ENCODE data around the gene CYBA.

CYBA gene

DNA sequence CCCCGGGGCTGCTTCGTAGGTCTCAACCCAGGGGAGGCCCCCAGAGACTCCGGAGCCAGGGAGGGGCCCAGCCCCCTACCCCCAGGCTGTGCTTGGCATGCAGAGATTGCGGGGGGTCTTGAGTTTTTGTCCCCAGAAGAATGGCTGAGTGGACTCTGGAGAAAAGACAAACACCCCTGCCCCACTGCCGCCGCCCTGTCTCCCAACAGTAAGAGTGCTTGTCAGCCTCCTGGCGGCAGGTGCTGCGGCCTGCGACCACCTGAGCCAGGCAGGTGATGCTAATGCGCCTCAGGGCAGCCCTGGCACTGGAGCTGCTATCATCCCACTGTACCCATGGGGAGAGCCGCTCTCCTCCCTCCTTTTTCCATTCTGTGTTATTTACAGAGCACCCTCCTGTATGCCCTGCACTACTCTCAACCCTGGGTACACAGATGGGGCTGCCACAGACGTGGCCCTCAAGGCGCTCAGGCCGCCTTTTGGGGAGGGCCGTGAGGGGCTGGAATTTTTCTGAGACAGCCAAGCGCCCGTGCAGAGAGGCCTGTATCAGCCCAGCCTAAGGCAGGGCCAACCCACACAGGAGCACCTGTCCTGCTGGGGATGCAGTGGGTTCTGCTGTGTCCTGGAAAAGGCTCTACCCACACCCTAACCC is 15.1 kb downstream of the CYBA start:
- Mint-ChIP-seq H3K4me1 (ENCODE audit: low read depth) (peaks cover 37% of the 10 kb centered on the region), H3K36me3 (peaks cover 3% of the 10 kb centered on the region), H3K27ac (no peak overlapping the region), H3K9me3 (ENCODE audit: low read depth) (no peaks in the 10 kb centered on the region), H3K27me3 (no peaks in the 10 kb centered on the region), H3K4me3 (peak overlapping the region; percentile 41)

DNA sequence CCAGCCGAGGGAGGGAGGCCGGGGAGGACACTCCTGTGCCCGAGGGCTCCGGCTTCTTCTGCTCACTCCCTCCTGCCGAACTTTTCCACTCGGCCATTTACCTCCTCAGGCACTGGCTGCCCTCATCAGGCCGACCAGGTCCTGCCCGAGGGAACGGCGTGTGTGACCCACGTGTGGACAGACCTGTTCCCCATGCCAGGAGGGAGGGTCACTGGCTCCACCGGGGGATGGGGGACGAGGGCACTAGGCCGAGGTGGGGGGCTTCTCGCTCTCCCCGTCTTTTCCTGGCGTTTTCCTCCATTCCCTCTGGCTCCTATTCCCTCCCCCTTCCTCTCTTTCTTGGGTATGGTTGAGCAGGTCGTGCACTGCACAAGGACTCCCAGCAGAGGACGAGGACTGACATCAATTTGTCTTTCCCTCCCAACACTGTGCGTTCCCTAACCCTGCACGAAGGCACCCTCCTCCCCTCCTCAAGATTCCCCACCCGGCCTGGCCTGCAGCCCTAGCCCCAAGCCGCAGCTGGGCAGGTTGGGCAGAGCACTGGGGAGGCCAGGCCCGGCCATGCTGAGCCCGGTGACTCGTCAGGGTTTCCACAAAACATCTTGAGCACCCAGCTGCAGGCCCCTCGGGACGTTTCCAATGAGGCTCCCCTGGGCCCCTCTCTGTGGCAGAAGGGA is 15.7 kb downstream of the CYBA start:
- H3K36me3 Mint-ChIP-seq: peaks cover 3% of the 10 kb centered on the region
- peaks cover 31% of the 10 kb centered on the region for H3K4me1 Mint-ChIP-seq (ENCODE audit: low read depth)
- H3K27me3 Mint-ChIP-seq: no peaks in the 10 kb centered on the region
- peak overlapping the region; percentile 73 for H3K4me3 Mint-ChIP-seq
- H3K9me3 Mint-ChIP-seq (ENCODE audit: low read depth): no peaks in the 10 kb centered on the region
- no peak overlapping the region for H3K27ac Mint-ChIP-seq

DNA sequence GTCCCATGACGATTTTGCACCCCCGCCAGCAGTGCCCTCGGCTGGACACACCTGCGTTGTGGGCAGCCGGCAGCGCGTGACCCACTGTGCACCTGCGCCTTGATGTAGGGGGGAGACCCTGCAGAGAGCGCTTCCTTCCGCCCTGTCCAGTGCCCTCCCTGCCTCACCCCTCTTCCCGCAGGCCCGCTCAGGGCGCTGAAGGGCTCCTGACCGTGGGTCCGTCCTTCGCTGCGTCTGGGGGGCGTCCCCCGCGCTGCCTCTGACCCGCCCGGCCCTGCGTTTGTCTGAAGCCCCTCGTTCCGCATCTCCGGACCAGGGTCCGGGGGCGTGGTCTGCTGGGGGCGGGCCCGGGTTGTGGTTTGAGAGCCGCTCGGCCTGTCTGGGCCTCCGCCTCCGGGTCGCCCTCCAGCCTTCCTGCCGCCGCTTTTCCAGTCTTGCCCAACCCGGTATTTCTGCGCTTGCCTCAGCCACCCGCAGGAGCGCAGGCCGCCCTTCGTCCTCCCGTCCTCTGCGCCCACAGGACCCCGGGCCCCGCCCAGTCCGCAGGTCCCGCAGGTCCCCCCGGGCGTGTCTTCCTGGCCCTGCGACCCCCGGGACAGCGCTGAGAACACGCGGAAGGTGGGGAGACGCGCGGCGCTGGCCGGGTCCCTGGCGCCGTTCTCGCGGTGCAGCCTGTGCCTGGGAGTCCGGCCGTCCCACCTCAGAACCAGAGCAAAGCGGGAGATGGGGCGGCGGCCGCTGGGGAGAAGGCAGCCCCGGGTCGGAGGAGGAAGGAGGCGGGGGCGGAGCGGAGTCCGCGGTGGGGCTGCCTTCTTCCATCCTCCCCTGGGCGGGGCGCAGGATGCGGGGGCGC is 16.5 kb downstream of the CYBA start:
- Mint-ChIP-seq H3K27ac (no peak overlapping the region), H3K4me1 (ENCODE audit: low read depth) (peaks cover 28% of the 10 kb centered on the region), H3K4me3 (peak overlapping the region; percentile 47), H3K36me3 (peaks cover 3% of the 10 kb centered on the region), H3K9me3 (ENCODE audit: low read depth) (no peaks in the 10 kb centered on the region), H3K27me3 (no peaks in the 10 kb centered on the region)

DNA sequence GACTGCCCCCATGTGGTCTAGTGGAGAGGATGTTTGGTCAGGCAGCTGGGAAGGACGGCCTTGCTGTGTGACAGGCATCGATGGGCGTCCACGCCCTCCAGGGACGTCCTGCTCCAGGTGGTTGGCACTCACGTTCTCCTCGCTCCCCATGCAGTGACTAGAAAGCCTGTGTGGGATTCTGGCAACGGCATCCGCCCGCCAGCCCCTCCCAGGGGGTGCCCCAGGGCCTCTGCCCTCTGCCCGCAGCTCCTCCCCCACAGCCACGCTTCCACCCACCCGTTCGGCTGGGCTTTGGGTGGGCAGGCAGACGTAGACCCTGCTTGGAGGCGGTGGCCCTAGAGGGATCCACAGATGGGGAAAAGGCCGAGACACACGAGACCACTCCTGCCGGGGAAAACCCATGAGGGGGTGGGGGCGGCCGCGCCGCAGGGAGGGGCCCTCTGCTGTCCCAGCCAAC is 17.1 kb downstream of the CYBA start:
- Mint-ChIP-seq H3K27me3 (no peaks in the 10 kb centered on the region), H3K9me3 (ENCODE audit: low read depth) (no peaks in the 10 kb centered on the region), H3K36me3 (peaks cover 3% of the 10 kb centered on the region), H3K4me1 (ENCODE audit: low read depth) (peaks cover 27% of the 10 kb centered on the region), H3K27ac (no peak overlapping the region), H3K4me3 (peak overlapping the region; percentile 59)

DNA sequence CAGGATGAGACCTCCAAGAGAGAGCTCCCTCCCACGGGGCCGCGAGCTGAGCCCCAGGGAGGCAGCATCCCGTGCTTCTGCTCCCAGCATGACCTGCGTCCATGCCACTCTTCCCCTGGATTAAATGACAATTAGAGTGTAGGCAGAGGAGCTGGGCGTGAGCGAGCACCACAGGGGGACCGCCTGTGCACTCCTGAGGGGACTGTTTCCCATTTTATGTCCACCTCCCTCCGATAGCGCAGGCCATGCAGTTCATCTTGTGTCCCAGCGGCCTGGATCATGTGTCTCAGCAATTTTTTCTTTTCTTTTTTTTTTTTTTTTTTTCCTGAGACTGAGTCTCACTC is 18.3 kb downstream of the CYBA start:
- Mint-ChIP-seq H3K27ac (no peak overlapping the region), H3K9me3 (ENCODE audit: low read depth) (no peaks in the 10 kb centered on the region), H3K36me3 (peaks cover 3% of the 10 kb centered on the region), H3K4me3 (no peak overlapping the region), H3K4me1 (ENCODE audit: low read depth) (peaks cover 18% of the 10 kb centered on the region), H3K27me3 (no peaks in the 10 kb centered on the region)

DNA sequence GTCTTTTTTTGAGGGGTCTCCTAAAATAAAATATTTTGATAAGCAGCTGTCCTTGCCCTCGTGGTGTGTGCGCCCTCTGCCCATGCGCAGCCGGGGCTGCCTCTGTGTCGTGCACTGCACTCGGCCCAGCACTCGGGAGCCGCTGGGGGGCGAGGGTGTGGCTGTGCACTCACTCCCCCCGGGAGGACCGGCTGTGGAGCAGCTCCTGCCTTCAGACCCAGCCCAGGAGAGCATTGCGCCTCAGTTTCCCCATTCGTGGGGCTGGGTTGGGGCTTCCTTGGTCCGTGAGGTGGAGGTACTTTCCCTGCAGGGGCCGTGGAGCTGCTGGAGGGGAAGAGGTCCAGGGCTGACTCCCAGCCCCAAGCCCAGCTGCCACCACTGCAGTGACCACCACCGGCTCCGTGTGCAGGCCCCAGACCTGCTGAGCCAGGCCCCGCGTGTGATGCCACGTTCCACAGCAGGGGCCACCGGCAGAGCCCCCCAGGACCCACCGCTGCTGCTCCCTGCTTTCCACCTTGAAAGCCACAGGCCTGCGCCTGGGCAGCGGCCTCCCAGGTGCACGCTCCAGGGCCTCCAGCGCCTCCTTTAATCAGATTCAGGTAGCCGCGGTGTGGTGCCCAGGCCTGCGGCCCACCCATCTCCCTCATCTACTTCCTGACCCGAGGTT is 18.8 kb downstream of the CYBA start:
- Mint-ChIP-seq H3K36me3 (peaks cover under 1% of the 10 kb centered on the region), H3K27me3 (no peaks in the 10 kb centered on the region), H3K4me1 (ENCODE audit: low read depth) (peaks cover 13% of the 10 kb centered on the region), H3K4me3 (no peak overlapping the region), H3K9me3 (ENCODE audit: low read depth) (no peaks in the 10 kb centered on the region), H3K27ac (no peak overlapping the region)

DNA sequence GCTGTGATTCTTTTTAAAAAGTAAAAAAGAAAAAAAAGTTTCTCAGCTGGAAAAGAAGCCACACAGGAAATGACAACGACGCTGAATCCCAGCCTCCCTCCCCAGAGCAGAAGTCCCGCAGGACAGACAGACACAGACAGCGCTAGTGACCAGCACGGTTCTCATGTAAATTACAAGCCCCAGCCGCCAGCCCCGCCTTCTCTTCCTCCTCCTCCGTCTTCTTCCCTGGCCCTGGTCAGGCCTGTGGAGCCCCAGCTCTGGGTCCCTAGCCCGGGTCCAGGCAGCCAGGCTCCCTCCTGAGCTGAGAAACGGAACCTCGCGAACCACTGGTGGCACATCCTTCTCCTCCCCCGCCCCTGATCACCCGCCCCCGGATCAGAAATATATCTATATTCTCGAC is 19.5 kb downstream of the CYBA start:
- peaks cover 12% of the 10 kb centered on the region for H3K4me1 Mint-ChIP-seq (ENCODE audit: low read depth)

DNA sequence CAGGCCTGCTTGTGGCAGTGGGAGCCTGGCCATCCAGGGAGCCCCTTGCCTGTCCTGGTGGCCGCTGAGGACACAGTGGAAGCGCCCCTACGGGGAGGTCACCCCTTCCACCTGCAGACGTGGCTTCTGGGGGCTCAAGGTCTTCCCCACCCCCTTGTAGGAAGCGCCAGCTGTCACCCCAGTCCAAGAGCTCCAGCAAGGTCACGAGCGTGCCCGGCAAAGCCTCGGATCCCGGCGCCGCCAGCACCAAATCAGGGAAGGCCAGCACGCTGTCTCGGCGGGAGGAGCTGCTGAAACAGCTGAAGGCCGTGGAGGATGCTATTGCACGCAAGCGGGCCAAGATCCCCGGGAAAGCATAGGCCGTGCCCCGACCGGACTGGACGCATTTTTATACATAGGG is 19.9 kb downstream of the CYBA start:
- Mint-ChIP-seq H3K9me3 (ENCODE audit: low read depth) (no peaks in the 10 kb centered on the region), H3K27me3 (no peaks in the 10 kb centered on the region), H3K4me3 (no peak overlapping the region), H3K36me3 (no peaks in the 10 kb centered on the region), H3K4me1 (ENCODE audit: low read depth) (peaks cover 9% of the 10 kb centered on the region), H3K27ac (no peak overlapping the region)

More for the DNA sequence above, 19.5 kb downstream of the CYBA start:
- Mint-ChIP-seq H3K36me3 (no peaks in the 10 kb centered on the region), H3K4me3 (no peak overlapping the region), H3K9me3 (ENCODE audit: low read depth) (no peaks in the 10 kb centered on the region), H3K27ac (no peak overlapping the region), H3K27me3 (no peaks in the 10 kb centered on the region)

DNA sequence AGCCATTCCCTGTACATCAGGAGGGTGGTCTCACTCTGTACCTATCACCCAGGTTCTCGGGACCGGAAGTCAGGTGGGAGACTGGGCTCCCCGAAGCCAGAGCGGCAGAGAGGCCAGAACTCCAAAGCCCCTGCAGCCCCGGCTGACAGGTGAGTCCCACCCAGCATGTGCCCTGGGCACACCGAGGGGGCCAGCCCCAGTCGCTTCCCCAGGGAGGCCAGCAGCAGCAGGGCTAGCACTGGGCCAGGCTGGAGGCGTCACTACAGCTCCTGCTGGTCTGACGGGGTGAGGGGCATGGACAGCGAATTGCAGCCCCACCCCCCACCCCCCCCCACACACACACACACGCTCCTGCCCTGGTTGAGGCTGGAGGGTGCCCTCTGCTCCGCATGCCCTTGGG is 20.4 kb downstream of the CYBA start:
- Mint-ChIP-seq H3K4me3 (no peak overlapping the region), H3K27ac (no peak overlapping the region), H3K36me3 (no peaks in the 10 kb centered on the region), H3K9me3 (ENCODE audit: low read depth) (no peaks in the 10 kb centered on the region), H3K27me3 (no peaks in the 10 kb centered on the region), H3K4me1 (ENCODE audit: low read depth) (peaks cover 8% of the 10 kb centered on the region)

DNA sequence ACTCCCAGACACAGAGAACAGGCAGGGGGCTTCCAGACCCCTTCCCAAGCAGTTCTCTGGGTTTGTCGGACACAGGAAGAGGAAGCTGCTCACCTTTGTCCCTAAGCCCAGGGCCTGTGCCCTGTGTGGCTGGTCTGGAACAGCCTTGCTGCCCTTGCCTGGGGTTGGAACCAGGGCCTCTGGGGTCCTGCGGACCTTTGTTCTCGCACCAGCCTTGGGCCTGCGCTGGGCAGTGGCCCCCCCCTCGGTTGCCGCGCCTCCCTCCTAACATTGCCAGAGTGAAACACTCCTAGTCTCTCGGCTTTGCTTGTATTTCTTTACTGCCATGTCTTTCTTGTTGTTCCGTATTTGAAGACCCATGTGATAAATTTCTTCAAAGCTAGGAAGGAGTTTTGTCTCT is 21.0 kb downstream of the CYBA start:
- no peaks in the 10 kb centered on the region for H3K9me3 Mint-ChIP-seq (ENCODE audit: low read depth)
- no peak overlapping the region for H3K27ac Mint-ChIP-seq
- H3K27me3 Mint-ChIP-seq: no peaks in the 10 kb centered on the region
- H3K4me3 Mint-ChIP-seq: no peak overlapping the region
- peaks cover 4% of the 10 kb centered on the region for H3K4me1 Mint-ChIP-seq (ENCODE audit: low read depth)
- no peaks in the 10 kb centered on the region for H3K36me3 Mint-ChIP-seq

DNA sequence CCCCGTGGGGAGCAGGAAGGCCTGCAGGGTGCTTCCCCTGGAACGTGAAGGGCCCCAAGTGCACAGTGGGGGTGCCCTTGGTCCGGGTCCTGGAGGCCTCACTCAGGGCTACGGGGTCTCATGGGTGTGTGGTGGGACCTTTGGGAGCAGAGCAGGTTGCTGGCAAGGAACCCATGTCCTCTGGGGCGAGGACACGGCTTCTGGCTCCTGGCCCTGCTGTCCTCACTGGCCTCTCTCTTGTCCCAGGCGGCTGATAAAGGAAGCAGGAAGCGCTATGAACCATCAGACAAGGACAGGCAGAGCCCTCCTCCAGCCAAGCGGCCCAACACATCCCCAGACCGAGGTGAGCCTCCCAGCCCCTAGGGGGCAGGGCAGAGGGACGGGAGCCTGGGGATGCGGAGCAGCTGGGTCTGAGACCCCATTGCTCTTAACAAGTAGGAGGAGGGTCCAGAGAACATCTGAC is 22.3 kb downstream of the CYBA start:
- Mint-ChIP-seq H3K27ac (no peak overlapping the region), H3K4me3 (no peak overlapping the region), H3K9me3 (ENCODE audit: low read depth) (no peaks in the 10 kb centered on the region), H3K36me3 (no peaks in the 10 kb centered on the region), H3K4me1 (ENCODE audit: low read depth) (peaks cover 4% of the 10 kb centered on the region), H3K27me3 (no peaks in the 10 kb centered on the region)

DNA sequence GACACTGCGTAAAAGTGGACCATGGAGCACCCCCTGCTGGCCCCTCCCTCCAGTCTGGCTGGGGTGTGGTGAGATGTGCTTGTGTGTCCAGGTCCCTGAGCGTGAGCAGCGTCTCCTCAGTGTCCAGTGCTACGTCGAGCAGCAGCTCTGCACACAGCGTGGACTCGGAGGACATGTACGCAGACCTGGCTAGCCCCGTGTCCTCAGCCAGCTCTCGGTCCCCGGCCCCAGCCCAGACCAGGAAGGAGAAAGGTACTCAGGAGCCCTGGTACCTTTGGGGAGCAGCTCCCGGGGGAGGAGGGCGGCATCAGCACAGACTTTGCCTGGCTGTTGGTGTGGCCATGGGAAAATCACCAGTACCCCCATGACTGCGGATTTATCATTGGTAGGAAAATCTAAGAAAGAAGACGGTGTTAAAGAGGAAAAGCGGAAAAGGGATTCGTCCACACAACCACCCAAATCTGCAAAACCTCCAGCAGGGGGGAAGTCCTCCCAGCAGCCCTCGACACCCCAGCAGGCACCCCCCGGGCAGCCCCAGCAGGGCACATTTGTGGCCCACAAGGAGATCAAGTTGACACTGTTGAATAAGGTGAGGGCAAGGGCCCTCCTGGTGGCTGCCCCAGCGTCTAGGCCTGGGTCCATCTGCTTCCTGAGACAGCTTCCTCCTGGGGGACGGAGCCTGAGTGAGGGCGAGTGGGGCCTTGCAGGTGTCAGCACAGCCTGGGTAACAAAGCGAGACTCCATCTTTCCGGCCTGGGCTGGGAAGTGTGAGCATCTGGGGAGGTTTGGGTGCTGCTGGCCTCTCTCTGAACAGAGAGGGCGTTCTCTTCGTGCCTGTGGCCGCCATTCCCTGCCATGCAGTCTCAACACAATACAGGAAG is 23.1 kb downstream of the CYBA start:
- H3K4me3 Mint-ChIP-seq: no peak overlapping the region
- no peak overlapping the region for H3K27ac Mint-ChIP-seq

DNA sequence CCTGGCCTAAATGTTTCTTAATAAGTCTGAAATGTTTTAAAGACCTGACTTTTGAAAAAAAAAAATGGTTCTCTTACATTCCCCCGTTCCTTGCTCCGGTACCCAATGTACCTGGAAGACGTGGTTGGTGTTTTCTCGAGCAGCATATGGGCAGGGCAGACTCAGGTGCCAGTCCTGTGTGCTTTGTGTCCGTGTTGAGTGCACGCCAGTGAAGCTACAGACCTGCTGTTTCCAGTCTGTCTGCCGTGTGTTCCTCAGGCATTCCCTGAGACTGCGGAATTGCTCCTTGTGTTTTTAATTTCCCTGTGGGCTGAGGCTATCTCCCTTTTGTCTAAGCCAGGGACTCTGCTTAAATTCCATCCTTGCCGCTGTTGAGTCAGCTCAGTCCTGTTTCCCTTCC is 24.2 kb downstream of the CYBA start:
- Mint-ChIP-seq H3K27me3 (no peaks in the 10 kb centered on the region), H3K4me1 (ENCODE audit: low read depth) (no peaks in the 10 kb centered on the region), H3K36me3 (no peaks in the 10 kb centered on the region), H3K9me3 (ENCODE audit: low read depth) (no peaks in the 10 kb centered on the region), H3K27ac (no peak overlapping the region), H3K4me3 (no peak overlapping the region)

More for the DNA sequence above, 23.1 kb downstream of the CYBA start:
- H3K27me3 Mint-ChIP-seq: no peaks in the 10 kb centered on the region
- H3K36me3 Mint-ChIP-seq: no peaks in the 10 kb centered on the region
- H3K4me1 Mint-ChIP-seq (ENCODE audit: low read depth): peaks cover 3% of the 10 kb centered on the region
- H3K9me3 Mint-ChIP-seq (ENCODE audit: low read depth): no peaks in the 10 kb centered on the region

DNA sequence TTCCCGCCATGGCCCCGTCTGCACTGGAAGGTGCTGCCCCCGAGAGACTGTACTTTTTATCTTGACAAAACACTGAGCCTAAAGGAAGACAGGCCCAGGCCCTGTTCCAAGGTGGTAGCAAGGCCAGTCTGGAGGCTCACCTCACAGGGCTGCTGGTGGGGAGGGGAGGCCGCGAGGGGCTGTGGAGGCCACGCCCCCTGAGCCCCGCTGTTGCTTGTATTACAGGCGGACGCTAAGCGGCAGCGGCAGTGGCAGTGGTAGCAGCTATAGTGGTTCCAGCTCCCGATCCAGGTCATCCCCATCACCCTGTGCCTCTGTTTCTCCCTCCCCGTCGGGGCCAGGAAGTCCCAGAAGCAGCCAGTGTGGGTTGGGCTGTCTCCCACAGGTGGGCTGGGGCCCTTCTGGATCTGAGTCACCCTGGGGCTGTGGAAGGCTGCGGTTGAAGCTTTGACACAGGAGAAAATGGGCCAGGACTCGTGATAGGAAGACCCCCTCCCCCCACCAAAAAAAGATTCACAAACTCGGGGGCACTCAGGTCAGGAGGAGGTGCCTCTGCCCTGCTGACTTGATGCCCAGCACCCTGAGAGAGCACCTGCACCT is 25.8 kb downstream of the CYBA start:
- Mint-ChIP-seq H3K27me3 (no peaks in the 10 kb centered on the region), H3K4me3 (no peak overlapping the region), H3K27ac (no peak overlapping the region), H3K36me3 (no peaks in the 10 kb centered on the region), H3K4me1 (ENCODE audit: low read depth) (peaks cover 10% of the 10 kb centered on the region), H3K9me3 (ENCODE audit: low read depth) (no peaks in the 10 kb centered on the region)

Measured in activated naive CD8-positive, alpha-beta T cell (primary cell).